NCI-H2029 treated with DMSO at 0.1 percent for 48 hours (cell line): ENCODE data around the gene GPAT2.
"Not testable (repeated sequence)": the region's sequence is repeated elsewhere in the genome, so short reads cannot be mapped to it uniquely, and the experiment has no call there.

Experiments
- DNase-seq: peaks from one replicate; lab custom pipeline; 2025; lab: John Stamatoyannopoulos, UW

Gene GPAT2

DNA sequence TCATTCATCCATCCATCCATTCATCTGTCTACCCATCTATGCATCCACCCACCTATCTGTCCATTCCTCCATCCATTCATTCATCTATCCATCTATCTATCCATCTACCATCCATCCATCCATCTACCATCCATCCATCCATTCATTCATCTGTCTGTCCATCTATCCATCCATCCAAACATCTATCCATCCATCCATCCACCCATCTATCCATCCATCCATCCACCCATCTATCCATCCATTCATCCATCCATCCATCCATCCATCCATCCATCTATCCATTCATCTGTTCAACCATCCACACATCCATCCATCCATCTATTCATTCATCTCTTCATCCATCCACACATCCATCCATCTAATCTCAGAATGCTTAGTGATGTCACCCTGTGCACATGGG lies 30.0 kb upstream of the GPAT2 start:
- DNase-seq = not testable (repeated sequence)

DNA sequence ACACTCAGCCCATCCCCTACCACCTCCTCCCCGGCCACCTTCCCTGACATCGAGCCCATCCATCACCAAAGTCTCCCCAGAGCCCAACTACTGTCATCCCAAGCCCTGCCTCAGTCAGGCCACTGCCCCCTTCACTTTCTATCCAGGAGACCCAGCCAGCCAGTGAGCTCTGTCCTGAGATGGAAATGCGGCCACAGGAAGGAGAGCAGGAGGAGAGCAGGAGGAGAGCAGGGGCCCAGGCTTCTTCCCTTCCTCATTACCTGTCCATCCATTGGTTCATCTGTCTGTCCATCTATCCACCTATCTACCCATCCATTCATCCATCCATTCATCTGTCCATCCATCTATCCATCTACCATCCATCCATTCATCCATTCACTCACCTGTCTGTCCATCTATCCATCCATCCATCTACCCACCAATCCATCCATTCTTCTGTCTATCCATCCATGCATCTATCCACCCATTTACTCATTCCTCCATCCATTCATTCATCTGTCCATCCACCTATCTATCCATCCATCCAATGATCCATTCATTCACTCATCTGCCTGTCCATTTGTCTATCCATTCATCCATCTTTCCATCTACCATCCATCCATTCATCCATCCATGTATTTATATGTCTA lies 29.4 kb upstream of the GPAT2 start:
- not testable (repeated sequence) for DNase-seq

DNA sequence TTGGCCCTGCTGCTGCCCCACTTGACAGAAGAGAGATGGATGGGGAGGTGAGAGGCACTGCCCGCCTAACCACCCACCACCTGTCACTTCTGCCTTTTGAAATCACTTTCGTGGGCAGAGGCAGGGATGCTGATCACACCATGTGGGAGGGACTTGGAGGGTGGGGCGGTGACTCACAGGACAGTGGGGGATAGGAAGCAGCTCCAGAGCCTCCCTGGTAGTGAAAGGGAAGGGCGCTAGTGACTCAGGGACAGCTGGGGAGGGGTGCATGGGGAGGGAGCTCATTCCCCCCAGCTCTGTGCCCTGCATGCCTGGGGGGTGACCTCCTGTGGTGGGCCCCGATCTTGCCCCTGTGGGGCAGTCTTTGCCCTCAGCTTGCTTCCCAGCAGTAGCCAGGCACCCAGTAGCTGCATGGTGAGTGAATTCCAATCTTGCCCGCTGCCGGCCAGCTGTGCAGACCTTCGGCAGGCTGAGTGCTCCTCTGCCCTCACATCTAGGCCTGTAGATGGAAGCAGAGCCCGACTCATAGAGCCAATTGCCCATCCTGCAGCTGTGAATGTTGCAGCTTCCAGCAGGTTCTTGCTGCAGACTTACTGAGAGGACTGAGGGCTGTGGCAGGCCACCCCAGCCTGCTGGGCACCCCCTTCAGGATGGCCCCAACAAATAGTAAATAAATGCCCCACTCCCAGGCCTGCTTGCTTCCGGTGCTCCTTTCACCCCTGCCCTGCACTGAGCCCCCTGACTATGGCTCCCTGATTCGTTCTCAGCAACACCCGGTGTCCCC lies 28.6 kb upstream of the GPAT2 start:
- DNase-seq = not testable (repeated sequence)

DNA sequence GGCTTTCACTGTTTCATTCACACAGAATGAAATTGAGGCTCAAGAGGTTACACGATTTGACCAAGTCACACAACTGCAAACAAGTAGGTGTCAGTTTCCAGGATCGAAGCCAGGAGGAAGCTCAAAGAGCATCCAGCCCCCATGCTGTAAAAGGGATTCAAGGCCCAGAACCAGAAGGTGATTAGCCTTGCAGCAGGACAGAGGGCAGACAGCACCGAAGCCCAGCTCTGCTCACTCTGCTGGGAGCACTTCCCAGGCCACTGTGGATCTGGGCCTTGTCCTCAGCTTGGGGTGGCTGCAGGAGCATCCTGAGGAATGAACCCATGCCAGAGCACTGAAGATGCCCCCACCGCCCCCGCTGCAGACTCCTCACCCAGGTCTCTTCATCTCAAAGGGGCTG lies 27.8 kb upstream of the GPAT2 start:
- not testable (repeated sequence) for DNase-seq

DNA sequence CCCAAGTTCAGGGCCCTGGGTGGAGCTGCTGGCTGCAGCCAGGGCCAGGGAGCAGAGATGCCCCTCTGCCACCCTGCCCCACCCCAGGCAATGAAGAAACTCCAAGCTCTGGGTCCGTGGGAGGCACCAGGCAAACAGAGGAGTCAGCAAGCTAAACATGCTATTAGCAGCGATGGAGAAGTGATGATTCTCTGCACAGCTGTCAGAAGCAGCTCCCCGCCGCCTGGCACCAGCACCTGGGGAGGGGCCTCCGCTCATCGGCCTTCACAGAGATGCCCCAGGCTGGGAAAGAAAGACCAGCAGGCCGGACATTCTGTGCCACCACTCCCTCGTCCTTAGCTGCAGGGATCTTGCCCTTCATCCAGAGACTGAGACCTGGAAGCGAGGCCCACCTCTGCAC lies 27.2 kb upstream of the GPAT2 start:
- DNase-seq = not testable (repeated sequence)

DNA sequence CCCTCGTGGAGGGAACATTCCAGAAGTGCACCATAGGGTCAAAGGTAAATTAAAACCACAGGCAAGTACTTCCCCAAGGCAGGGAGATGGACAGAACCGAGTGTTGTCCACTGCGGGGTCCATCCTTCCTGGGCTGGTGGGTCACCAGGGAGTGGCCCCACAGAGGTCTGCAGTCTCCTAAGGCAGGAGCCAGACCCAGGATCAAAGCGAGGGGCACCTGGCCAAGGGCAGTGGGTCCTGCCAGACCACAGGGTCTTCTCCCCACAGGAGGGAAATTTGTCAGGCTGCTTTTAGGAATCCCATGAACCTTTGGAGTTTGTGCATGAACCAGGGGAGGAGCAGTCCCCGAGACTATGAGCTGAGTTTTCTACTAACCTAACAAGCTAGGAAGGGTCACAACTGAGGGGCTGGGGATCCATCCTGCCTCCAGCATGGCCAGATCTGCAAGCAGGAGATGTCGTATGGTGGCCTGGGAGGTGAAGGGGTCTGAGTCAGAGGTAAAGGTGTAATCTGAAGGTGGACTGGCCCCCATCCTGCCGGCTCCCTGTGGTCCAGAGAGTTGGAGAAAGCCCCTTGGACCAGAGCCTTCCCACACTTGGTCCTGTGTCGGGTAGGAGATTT lies 26.6 kb upstream of the GPAT2 start:
- DNase-seq = not testable (repeated sequence)

DNA sequence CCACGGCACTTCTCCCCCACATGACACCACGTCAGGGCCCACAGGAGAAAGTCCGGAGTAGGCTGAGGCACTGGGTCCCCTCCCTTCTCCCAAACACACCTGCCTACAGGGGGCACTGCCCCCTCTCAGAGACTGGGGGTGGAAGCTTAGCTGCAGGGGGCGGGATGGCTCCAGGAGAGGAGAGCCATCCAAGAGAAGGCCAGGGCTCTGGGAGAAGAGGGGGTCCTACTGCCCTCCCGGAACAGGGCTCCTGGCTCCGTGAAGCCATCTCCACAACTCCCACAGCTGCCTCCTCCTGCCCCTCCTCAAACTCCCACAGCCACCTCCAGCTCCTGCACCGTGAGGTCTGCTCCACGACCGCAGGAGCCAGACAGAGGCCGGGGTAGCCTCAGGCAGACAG lies 25.6 kb upstream of the GPAT2 start:
- not testable (repeated sequence) for DNase-seq

DNA sequence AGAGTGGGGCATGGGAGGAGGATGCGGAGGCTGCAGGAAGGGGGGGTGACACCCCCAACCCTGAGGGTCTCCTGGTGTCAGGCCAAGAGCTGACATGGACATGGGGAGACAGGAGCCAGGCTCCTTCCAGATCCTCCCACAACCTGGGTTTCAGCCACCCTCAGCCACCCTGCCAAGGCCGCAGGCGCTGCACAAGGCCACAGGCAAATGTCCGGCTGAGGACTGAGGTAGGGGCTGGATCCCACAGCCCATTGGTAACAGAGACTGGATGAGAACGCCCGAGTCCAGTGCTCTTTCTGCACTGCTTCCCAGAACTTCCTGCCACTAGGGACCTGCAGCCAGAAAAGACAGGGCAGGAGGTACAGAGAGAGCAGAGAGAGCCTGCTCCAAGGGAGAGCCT lies 24.7 kb upstream of the GPAT2 start:
- not testable (repeated sequence) for DNase-seq

DNA sequence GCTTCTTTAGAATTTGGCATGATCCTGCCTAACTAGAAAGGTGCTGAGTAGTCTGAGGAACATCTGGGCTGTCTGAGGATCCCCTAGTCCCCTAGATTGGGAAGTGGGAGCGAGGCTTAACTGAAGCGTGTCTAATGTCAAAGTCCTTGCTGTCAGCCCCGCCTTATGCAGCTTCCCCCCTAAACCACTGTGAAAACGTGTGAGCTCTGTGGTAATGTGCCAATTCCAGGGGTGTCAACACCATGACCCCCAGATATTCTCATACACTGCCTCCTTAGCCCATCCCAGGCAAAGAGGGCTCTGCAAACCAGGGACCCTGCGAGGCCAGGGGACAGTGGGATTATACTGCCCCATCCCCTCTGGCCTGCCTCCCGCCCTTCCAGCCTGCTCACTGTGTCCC lies 21.1 kb upstream of the GPAT2 start:
- DNase-seq = not testable (repeated sequence)

DNA sequence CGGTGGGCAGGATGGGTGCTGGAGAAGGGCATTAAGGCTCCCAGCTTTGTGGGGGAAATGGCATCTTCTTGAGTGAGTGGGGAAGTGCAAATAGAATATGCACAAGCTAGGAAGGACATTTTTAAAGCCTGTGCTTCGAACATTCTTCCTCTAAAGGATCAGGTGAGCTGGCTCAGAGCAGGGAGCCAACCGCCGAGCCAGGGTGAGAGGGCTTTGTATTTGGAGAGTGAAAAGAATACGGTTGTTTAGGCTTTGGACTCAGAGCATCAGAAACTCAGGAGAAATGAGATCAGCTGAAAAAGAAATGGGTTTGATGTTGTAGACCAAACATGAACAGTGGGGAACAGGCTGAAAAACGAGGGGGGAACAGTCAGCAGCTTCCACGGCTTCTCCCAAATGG lies 19.8 kb upstream of the GPAT2 start:
- DNase-seq = not testable (repeated sequence)

DNA sequence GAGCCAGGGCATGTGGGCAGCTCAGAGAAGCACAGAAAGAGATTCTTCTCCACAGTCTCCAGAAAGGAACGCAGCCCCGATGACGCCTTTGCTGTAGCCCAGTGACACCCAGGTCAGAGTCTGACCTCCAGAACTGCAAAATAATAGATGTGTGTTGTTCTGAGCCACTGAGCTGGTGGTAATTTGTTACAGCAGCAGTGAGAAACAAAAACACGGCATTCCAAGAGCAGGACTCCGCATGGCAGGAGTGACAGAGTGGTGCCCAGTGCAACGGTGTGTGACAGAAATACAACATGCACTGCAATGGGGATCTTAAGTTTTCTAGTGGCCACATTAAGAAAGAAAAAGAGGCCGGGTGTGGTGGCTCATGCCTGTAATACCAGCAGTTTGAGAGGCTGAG lies 18.7 kb upstream of the GPAT2 start:
- DNase-seq = not testable (repeated sequence)

DNA sequence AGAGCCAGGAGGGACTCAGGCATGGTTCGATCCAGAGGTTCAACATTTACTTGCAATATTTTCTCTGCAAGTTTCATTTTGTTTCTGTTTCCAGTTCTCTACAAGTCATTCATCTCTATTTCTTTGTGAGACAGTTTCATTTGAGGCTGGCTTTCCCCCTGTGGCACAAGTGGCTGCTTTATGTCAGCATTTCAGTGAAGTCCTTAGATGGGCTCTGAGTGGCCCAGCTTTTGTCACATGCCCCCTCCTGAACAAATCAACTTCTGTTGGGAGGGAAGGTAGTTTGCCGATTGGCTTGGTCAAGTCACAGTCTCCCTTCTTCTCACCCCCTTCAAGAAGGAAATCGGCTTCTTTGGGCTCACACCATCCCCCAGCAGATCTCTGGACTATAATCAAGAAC lies 17.9 kb upstream of the GPAT2 start:
- not testable (repeated sequence) for DNase-seq

DNA sequence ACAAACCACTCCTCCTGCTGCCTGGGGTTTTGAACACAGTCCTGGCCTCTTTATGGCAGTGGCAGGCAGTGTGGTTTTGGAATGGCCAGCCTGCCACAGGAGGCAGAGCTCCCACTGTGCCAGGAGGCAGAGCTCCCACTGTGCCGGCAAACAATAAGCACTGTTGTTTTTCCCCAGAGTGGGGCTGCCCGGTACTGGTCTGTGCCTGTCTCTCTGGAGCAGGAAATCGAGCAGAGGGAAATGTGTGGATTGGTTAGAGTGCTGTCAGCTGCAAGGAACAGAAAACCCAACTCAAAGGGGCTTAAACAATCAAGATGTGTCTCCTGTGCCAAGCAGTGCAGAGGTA lies 15.2 kb upstream of the GPAT2 start:
- DNase-seq = not testable (repeated sequence)

DNA sequence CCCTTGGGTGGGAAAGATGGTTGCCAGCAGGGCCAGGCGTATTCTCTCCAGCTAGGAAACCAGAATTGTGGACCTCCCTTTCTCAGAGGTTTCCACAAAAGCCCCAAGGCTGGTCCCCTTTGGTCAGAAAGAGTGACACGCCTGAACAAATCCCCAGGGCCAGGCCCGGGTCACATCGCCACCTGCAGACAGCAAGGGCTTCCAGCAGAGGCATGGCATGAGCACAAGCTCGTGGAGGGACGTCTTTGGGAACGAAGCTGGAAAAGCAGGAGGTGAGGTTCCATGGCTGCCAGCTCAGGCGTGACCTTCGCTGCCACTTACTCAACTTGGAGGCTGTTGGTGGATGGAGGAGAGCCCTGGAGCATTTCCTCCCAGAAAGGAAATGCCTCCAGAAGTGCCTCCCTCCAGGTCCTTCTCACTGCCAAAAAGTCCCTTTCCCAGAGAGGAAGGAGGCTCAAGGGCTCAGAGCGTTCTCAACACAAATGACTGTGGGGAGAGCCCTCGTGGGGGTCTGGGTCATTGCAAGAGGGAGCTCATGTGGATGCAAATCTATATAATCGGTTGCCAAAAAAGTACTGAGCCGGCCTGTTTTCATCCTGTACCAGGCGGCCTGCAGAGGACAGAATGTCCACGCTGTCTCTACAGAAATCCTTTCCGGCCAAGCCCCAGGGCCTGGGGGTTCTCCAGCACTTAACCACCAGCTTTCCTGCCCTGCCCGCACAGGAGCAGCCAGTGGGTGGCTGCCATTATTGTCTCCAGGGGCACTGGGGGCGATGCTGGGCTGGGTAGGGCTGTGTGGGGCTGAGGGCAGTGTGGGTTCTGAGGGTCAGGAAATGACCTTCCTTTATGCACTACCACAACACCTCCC lies 14.6 kb upstream of the GPAT2 start:
- not testable (repeated sequence) for DNase-seq

DNA sequence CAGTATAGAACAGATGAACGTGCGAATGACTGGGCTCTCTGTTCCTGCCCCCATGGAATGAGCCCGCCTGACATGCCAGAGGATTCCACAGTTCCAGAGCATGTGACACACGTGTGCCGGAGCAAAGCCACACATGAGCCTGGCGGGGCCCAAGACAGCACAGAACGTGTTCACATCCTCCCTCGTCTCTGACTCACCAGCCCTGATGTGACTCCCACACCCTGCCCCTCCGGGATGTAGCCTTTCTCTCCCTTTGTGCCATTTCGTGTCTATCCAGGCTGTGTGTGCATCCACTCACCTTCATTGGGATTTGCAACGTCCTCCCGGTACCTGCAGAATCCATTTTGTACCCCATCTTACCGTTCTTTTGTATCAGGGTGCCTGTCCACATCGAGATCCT lies 838 bp upstream of the GPAT2 start:
- not testable (repeated sequence) for DNase-seq

DNA sequence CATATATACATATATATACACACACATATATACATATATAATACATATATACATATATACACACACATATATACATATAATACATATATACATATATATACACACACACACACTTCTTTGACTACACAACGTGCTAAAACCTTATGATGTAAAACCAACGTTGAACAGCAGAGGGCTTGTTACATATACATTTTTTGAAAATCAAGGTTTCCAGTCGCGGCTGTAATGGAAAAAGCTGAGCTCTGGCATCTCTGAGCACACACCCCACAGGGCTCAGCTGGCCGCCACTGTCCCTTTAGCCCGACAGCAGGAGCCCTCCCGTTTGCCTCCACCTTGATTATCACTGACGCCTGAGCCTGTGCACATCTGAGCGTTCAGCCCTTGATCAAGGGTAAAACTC lies 719 bp downstream of the GPAT2 start:
- not testable (repeated sequence) for DNase-seq

DNA sequence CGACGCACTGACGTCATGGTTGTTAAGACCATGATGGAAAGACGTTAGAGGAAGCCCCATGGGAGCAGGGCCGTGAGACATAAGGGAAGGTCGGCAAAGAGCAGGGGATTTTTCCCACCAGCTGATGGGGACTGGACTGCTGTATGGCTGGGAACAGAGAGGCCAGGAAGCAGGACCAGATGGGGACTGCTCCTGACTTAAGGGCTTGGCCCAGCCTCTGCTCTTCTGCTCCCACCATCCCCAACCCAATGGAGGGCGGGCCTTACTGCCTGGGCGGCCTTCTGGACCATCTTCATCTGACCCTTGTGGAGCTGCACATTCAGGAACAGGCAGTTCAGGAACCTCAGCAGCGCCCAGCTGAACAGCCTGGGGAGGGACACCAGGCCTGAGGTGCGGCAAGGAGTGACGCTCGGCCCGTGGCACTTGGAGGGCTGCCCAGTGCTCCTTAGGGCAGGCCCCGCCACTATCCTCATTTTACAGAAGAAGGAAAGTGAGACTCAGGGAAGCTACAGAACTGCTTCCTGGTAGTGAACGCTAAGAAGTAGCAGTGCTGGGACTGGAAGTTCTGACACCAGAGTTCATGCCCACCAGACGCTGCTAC lies 6.9 kb downstream of the GPAT2 start:
- not testable (repeated sequence) for DNase-seq

DNA sequence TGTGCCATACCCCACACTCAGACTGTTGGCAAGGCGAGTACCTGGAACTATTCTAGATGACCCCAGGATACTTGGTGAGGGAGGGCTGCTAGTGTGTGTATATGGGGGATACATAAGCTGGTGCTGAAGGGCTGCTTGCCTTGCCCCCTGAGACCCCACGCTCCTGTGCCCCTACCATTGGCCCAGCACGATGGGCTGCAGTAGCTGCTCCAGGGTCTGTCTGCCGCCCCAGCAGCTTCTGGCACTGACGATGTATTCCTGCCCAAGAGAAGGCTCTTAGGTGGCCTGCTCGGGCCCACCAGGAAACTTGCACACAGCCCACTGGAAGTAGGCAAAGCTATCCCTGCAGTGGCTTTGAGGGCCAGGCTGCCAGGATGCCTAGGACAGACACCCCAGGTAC lies 9.0 kb downstream of the GPAT2 start:
- DNase-seq = not testable (repeated sequence)

DNA sequence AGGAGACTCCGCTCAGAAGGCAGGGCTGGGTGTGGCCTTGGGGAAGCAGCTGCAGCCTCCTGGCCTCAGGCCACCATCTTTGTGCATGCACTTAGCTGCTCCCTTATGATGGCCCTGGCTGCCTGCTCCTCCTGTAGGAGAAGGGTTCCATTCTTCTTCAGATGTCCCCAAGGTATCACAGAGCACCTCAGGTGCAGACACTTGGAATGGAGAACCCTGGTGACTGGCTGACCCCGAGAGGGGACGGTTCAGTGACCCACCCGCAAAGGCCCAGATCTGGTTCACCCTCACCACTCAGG lies 9.6 kb downstream of the GPAT2 start:
- no peak for DNase-seq

DNA sequence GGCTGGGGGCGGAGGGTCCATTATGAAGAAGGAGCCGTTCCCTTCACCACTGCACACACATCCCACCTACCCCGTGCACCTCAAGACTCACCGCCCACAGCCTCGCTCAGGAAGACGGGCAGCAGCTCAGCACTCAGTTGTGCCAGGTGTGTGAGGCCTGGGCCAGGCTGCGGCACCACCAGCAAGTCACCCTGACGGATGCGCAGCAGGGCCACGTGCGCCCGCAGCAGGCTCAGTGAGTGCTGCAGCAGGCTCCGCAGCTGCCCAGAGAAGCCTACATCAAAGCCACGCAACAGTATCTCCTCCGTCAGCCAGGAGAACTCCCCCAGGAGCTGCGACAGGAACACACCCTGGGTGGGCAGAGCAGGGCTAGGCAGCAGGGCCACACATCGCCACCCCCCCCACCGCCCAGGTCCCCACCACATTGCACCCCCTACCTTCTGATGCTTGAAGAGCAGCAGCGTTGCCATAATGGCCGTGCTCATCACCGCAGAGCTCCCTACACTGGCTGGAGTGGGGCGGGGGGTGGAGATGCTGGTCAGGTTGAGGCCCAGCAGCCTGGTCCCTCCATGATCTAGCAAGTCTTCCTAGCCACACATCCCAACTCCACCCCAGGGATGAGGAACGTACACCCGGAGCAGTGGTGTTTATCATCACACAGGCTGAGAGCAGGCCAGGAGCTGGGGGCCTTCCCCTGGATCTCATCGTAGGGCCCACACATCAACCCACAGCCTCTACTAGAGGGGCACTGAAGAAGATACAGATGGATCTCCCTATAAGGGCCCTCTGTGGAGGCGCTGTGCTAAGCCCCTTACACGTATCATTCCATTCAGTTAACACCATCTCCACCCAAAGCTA lies 10.2 kb downstream of the GPAT2 start:
- no peak for DNase-seq

DNA sequence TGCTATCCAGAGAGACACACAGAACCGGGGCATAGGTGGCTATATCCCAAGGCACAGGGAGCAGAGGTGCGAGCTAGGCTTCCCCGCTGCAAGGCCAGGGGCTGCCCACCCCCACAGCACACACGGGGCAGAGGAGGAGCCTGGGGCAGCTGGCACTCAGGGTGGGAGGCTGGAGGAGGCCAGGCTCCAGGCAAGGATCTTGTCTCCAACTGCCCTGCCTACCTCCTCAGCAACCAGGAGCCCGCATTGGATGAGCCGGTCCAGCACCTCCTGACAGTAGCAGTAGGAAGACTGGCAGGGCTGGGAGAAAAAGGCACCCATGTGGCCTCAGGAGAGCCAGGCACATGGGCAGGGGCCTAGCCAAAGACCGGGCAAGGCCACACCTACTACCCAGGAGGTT lies 11.0 kb downstream of the GPAT2 start:
- DNase-seq = not testable (repeated sequence)
